HG02970 (cell line): ENCODE results near the gene MT4.
A peak's percentile ranks its signal among the peaks of the same experiment; 100 is the strongest.

Experiments used
- ATAC-seq: cut with Tn5 transposase; IDR thresholded peaks from one replicate; pipeline ENCODE4 v1.9.1; 2021; ENCODE audit warnings: mild to moderate bottlenecking, moderate library complexity, moderate number of reproducible peaks; ENCODE audit not compliant: unreplicated experiment, low FRiP score

The MT4 gene

GRCh38 chr16:56564793-56565477 is at the start of gene MT4:
Gene MT4 (plus strand): TSS chr16:56565073. CDS start chr16:56565129, 56 bp downstream.
- ATAC-seq, result no peak

DNA sequence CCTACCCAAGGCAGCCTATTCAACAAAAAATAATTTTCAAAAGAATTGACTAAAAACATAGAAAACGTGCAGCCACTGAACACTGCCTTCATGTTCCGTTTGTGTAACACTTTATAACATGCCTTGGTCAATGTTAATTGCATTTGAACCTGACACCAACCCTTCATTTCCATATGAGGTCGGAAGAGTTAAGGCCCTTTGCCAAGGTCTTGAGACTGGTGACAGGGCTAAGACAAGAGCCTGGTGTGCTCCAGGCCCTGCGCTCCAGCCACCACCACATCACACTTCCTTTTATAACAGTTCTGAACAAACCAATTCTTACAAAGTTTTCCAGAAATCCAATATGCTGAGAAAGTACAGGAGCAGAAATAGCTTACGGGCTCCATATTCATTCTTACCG is 49.2 kb upstream of the MT4 start:
- no peak for ATAC-seq

GRCh38 chr16:56517206-56517605 is 47.7 kb upstream of the MT4 start:
- ATAC-seq, result no peak

DNA sequence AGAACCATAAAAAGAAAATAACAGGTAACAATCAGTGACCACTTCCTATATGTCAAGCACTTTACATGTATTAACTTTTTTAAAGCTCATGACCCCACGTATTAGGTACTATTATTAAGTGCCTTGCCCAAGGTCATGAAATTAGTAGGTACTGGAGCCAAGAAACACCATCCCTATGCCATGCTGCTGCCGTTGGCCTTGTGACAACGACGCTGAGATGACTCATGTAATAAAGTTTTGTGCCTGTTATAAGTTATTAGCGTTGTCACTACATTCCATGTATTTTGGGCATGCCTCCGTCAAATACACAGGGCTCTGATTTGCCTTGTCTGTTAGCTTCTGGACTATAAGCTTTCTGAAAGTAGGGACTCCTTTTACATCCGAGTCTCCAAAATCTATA is 46.4 kb upstream of the MT4 start:
- no peak for ATAC-seq

DNA sequence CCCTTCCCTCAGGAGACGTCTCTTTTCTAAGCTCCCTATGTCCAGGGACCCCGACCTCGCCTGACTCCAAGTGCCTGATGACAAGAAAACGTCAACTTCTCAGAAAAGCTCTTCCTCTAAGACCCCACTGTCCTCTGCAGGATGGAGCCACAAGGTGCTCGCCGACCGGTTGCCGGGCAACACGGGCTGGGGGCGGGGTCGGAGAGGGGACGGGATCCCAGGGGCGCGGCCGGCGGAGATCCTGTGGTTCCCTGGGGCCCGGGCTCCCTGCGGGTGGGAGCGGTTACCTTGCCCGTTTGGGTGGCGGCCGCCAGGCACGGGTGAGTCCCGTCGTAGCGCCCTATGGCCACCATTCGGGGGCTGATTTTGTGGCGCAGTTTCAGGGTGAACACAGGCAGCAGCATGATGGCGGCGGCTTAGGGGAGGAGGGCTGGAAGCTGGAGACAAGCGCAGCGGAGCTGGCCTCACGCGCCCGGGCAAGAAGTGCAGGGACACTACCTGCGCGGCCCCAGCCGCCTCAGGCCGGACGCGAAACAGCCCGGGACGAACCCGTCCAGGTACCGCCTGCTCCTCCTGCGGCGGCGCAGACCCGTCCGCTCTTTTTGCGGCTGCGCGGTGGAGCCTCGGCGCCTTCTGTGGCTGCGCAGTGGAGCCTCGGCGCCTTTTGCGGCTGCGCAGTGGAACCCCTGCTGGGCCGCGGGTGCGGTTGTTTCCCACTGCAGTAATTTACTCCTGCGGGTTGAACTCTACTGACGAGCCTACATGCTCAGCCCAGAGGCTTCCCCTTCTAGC is 45.2 kb upstream of the MT4 start, which contains the start of gene BBS2:
Gene BBS2, minus strand, starts transcription at position 566 of the 792 bp plus-strand sequence. Its CDS starts 162 bp downstream, at position 404.
- peak; percentile 78 for ATAC-seq

- no peak for ATAC-seq
Observed at GRCh38 chr16:56520251-56520577, 44.7 kb upstream of the MT4 start.

GRCh38 chr16:56525236-56525635 is 39.6 kb upstream of the MT4 start:
- no peak for ATAC-seq

GRCh38 chr16:56530872-56531271 is 34.0 kb upstream of the MT4 start:
- ATAC-seq, result no peak

- no peak for ATAC-seq
Observed at GRCh38 chr16:56532714-56533113, 32.2 kb upstream of the MT4 start.

DNA sequence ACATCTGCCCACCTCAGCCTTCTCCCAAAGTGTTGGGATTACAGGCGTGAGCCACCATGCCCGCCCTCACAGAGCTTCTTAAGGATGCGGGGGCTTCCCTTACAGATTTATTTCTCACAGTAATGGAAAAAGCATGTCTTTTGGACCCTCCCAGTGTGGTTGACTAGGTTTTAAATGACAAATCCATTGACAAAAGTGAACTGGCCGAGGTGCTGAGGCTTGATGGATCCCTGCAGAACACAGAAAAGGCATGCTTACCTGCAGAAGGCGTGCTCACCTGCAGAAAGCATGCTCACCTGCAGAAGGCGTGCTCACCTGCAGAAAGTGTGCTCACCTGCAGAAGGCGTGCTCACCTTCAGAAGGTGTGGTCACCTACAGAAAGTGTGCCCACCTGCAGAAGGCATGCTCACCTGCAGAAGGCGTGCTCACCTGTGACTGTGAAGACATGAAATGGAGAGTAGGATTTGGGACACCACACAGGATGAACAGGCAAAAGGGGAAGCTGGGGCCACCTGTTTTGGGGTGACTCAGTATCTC is 30.0 kb upstream of the MT4 start:
- no peak for ATAC-seq

DNA sequence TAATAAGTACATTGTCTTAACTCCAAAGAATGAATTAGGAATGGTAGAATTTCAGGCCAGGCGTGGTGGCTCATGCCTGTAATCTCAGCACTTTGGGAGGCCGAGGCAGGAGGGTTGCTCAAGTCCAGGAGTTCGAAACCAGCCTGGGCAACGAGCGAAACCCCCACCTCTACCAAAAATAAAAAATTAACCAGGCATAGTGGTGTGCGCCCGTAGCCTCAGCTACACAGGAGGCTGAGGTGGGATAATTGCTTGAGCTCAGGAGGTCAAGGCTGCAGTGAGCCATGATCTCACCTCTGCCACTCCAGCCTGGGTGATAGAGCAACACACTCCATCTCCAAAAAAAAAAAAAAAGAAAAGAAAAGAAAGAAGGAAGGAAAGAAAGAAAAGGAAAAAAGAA is 26.5 kb upstream of the MT4 start:
- no peak for ATAC-seq

- no peak for ATAC-seq
Observed at GRCh38 chr16:56539656-56540055, 25.2 kb upstream of the MT4 start.

DNA sequence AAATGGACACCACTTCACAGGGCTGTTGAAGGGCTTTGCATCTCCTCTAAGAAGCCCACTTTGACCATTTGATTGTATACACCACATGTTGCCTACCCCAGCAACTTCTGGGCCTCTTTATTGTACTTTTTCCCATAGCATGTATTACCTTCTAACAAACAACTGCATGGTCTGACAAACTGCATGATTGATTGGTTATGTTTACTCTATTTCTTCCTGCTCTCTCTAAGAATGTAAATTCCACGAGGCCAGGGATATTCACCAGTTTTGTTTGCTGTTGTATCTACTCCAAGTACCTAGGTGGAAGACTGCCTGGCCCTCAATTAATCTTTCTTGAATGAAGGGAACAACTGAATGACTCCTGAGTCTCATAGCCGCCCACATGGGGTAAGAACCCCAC is 22.8 kb upstream of the MT4 start:
- no peak for ATAC-seq

- ATAC-seq, result no peak
Observed at GRCh38 chr16:56547120-56547948, 17.5 kb upstream of the MT4 start.

GRCh38 chr16:56547949-56548567 is 16.8 kb upstream of the MT4 start:
- ATAC-seq, result no peak

DNA sequence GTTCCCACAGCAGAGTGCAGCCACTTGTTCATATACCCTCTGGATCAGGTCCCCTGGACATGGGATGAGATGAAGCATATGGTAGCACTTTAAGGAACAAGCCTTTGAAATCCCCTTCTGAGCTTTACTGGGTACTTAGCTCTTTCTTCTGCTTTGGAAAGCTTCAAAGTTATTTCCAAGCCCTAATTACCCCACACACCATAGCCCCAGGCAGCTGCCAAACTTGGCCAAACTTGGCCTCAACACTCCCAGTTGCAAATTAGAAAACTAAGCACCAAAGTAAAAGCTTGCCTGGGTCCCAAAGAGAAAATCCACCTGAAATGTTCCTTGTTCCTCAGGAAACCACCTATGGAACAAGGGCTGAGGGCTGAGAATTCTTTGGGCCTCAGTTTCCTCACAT is 15.7 kb upstream of the MT4 start:
- ATAC-seq, result no peak

GRCh38 chr16:56549744-56550385 is 15.0 kb upstream of the MT4 start:
- ATAC-seq, result no peak

GRCh38 chr16:56551796-56552738 is 12.8 kb upstream of the MT4 start:
- no peak for ATAC-seq

DNA sequence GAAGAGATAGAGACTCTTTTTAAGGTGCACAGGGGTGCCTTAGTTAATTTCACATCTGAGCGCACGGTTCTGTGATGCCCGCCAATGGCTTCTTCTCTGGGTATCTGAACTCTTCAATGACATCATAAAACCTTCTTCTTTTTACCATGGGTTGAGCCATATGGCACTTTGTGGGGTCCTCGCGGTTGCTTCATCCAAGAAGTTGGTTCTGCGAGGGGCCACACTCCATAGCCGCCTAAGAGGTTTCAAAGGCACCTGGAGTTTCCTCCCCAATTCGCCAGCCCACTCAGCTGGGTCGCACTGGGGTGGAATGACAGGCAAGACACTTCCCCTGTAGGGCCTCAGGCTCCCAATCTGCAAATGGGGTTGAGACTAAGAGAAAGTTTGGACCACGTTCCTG is 10.4 kb upstream of the MT4 start:
- no peak for ATAC-seq
